ENCODE measurements around the gene MRPL55.

Gene MRPL55

DNA sequence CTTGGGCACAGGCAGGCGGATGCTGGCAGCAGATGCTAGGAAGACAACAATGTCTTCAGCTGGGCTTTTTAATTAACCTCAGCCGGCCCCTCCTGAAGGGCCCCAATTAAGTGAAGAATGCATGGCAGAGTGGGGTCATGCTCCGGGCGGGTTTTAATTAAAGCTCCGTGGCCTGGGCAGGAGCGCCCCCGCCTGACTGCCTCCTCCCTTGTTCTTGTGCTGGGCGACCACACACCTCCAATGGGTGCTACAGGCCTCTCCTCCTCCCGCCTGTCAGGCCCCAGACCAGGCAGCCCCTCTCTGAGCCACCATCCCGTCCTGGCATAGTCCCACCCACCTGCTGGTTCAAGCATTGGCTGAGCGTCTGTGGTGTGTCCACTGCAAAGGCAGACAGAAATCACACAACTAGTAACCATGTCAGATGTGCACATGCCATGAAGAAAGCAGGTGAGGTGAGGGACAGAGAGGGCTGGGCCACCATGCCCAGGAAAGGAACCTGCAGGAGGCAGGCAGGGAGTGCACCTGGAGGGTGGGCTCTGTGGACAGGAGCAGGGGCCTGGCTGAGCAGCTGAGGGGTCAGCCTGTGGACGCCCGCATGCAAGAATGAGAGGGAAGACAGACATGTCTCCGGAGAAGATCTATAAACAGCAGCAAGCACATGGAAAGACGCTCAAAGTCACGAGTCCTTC lies 35.1 kb downstream of the MRPL55 start:
- in situ Hi-C loops (cut with MboI; ENCODE audit: low sequenced_read_pairs): no loop called here

DNA sequence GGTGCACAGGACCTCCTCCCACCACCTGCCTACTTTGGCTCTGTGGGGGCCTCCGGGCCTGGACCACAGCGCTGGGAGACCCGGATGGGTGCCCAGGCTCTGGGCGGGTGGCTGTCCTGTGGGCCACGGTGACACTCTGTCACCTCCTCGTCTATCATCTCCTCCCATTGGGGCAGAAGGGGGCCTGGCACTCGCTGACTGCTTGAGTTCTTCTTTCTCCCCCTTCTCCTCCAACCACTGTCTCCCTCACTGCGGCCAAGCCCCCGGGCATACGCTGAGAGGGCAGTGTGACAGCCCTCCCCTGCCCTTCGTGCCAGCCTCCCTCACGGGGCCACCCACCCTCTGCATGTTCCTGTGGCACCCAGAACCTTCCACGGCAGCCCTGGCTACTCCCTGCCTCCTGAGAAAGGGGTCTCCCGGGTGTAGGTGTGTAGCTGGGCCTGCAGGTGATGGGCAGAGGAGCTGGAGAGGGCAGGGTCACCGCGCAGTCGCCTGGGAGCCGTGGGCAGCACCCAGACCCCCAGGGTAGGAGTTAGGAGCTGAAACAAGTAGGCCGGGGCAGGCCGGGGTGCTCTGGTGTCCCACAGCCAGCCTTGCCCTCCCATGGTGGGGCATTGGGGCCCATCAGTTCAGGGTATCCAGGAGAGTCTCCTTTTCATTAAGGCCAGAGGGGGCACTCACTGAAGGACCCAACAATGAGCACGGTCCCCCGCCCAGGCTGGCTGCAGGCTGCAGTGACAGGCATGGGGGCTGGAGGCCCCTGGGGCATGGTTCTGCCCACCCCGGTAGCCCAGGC lies 35.8 kb downstream of the MRPL55 start:
- in situ Hi-C loops (cut with MboI; ENCODE audit: low sequenced_read_pairs): no loop called here

GRCh38 chr1:228072658-228073043 lies 36.4 kb downstream of the MRPL55 start:
- in situ Hi-C loops (cut with MboI; ENCODE audit: low sequenced_read_pairs): no loop called here

- in situ Hi-C loops (cut with MboI; ENCODE audit: low sequenced_read_pairs): no loop called here
Observed at GRCh38 chr1:228071839-228072657, 37.1 kb downstream of the MRPL55 start.

DNA sequence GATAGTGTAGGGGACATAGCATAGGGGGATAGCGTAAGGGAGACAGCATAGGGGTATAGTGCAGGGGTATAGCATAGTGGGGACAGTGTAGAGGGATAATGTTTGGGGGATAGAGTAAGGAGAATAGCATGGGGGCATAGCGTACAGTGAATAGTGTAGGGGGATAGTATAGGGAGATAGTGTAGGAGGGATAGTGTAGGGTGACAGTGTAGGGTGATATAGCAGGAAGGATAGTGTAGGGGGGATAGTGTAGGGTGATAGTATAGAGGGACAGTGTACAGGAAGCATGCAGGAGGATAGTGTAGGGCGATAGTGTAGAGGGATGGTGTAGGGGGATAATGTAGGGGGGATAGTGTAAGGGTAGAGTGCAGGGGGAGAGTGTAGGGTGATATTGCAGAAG lies 38.2 kb downstream of the MRPL55 start:
- in situ Hi-C loops (cut with MboI; ENCODE audit: low sequenced_read_pairs): no loop called here

- in situ Hi-C loops (cut with MboI; ENCODE audit: low sequenced_read_pairs): no loop called here
Observed at GRCh38 chr1:228070173-228070572, 38.9 kb downstream of the MRPL55 start.

DNA sequence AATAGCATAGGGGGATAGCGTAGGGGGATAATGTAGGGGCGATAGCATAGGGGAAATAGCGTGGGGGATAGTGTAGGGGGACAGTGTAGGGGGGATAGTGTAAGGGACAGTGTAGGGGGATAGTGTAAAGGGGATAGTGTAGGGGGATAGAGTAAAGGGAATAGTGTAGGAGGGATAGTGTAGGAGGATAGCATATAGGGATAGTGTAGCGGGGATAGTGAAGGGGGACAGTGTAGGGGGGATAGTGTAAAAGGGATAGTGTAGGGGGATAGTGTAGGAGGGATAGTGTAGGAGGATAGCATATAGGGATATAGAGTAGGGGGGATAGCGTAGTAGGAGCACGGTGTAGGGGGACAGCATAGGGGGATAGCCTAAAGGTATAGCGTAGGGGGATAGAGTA lies 40.7 kb downstream of the MRPL55 start:
- in situ Hi-C loops (cut with MboI; ENCODE audit: low sequenced_read_pairs): no loop called here

DNA sequence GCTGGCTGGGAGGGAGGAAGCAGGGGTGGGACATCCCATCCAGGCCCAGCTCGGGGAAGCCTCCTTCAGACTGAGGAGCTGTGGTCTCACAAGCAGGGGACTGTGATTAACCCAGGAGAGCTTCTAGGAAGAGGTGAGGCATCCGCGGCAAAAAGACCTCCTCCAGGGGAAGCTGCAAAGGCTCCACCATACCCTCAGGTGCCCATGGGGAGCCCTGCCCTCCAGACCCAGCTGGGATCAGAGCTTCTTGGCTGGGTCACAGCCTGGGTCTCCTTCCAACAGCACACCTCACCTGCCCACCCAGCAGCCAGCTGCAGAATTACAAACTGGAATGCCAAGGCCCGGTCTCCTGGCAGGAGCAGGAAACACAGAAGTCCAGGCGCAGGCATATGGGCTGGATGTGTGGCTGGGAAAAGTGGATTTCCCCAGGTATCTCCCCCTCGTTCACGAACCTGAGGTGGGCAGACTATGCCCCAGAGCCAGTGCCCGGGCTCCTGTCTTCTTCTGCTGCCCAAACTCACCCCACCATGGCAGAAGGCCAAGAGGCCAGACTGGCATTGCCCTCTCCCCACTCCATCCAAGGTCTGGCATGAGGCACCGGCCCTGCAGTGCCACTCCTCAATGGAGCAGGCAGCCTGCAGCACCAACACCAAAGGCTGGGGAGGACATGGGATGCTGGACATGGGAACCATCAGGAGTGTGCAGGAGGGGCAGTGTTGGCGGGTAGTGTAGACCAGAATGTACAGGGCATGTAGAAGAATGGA lies 42.0 kb downstream of the MRPL55 start:
- in situ Hi-C loops (cut with MboI; ENCODE audit: low sequenced_read_pairs): no loop called here

- in situ Hi-C loops (cut with MboI; ENCODE audit: low sequenced_read_pairs): no loop called here
Observed at GRCh38 chr1:228066416-228066815, 42.7 kb downstream of the MRPL55 start.

DNA sequence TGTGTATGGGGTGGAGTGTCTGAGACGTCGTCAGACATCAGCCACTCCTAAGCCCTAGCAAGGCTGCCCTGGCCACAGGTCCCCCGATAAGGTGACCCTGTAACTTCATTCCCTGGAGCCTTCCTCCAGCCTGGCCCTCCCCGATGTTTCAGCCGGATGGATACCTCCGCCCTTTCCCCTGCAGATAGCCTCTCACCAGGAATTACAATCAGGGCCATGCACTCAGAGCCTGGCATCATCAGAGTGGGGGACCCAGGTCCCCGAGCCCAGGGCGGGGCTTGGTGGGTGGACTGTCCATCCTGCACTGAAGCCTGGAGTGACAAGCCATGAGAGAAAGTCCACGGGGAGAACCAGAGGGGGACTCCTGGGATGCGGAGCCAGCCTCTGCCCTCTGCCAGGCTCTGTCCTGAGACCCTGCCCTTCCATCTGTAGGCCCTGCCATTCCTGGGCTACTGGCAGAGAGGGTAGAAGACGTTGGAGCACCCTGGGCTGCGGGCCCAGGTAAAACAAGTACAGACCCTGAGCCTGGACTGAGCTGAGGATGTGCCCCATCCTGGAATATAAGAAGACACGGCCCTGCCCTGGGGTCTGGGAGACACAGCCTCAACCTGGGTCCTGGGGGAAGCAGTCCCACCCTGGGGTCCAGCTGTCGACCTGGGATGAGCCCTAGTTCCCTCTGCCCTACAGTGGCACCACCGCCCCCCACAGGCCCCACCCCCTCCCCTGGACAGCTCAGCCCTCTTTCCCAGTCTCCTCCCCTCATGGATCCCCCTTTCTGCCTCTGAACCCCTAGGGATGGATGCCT lies 43.4 kb downstream of the MRPL55 start:
- in situ Hi-C loops (cut with MboI; ENCODE audit: low sequenced_read_pairs): no loop called here

- in situ Hi-C loops (cut with MboI; ENCODE audit: low sequenced_read_pairs): no loop called here
Observed at GRCh38 chr1:228064741-228065542, 44.2 kb downstream of the MRPL55 start.

GRCh38 chr1:228064296-228064695 lies 44.8 kb downstream of the MRPL55 start:
- in situ Hi-C loops (cut with MboI; ENCODE audit: low sequenced_read_pairs): no loop called here

GRCh38 chr1:228063251-228064191 lies 45.6 kb downstream of the MRPL55 start:
- in situ Hi-C loops (cut with MboI; ENCODE audit: low sequenced_read_pairs): no loop called here

DNA sequence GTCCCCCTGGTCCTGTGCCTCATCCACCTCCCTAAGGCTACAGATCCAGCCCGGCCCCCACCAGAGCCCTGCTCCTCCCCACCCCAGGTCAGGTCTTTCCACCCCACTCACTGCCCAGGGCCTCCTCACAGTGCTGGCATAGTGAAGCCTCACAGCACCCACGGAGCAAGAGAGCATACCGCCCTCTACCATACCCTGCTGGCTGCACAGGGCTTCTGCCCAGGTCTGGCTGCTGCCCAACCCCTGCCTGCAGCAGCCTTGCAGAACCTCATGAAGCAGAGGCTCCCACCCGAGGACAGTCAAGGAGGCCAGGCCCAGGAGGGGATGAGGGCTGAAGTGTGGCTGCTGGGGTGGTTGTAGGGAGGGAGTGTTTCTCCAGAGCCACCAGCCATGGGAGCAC lies 46.3 kb downstream of the MRPL55 start:
- in situ Hi-C loops (cut with MboI; ENCODE audit: low sequenced_read_pairs): no loop called here

DNA sequence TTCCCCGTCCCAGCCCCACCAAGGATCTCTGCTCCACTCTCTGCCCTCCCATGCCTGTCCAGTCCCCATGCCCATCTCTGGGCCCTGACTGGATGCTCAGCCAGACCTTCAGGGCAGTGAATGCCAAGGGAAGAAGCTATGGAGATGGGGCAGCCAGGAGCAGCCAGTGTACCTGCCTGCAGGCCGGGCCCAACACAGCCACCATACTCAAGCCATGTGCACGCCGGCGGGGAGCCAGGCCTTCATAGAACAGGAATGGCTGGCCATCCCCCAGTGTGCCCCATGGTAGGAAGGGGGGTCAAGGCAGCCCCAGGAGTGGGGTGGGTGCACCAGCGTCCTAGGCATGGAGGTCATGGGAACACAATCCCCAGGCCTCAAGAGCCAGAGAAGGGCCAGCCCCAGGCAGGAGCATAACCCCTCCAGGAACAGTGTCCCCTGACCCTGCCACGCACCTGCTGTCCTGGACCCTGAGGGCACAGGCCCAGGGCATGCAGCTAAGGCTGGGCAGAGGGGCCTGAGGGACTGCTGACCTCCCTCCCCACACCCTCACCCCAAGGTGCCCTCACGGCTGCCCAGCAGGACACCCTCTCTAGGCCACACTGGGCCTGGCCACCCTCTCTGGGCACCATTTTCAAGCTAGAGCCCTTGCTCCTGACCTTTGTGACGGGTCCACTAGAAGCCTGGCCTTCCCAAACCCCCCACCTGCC lies 46.9 kb downstream of the MRPL55 start:
- in situ Hi-C loops (cut with MboI; ENCODE audit: low sequenced_read_pairs): no loop called here

DNA sequence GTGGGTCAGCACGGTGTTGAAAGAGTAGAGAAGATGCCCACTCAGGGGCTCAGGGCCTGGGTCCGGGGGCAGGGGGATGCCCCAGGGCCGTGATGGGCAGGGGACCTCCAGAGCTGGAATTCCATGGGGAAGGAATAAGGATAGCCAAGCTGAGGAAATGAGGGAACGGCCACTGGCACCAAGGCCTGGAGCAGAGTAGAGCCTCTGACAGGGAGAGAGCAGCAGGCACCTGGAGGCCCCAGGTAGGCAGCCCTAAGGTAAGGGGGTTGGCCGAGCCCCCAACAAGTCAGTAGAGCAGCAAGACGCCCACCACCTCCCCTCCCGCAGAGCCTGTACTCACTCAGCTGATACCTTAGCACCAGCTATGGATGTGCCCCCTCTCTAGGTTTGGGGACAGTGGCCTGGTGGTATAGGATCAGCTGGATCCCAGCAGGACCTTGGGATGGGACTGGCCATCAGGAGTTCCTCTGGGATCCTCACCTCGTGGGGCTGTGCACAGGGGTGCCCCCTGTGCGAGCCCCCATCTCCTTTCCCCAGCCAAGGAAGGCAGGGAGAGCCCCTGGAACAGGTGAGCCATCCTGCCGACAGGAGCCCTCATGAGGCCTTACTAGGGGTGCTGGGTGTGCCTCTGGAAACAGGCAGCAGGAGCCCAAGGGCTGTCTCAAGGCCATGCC lies 47.6 kb downstream of the MRPL55 start:
- in situ Hi-C loops (cut with MboI; ENCODE audit: low sequenced_read_pairs): no loop called here
